Renal pelvis (tissue), 4 donors: ENCODE results near the gene CDC42BPB. TPM values are rescaled to one million over a fixed set of nuclear protein-coding genes. Genes with fewer than 3 reads are reported as not detected.
"Not testable (repeated sequence)": the region's sequence is repeated elsewhere in the genome, so short reads cannot be mapped to it uniquely, and the experiment has no call there.

ENCODE experiments used
- DNase-seq: peaks from one replicate; pipeline ENCODE4 v3.0.0-alpha.2; 2013
- polyA plus RNA-seq, 3 donors: library from polyadenylated mRNA; unstranded; fragments of 120-200 nt; gene quantifications; one replicate each; pipeline ENCODE4 v1.2.1, GENCODE V29; 2013; ENCODE audit not compliant: insufficient read length in 3 of 3

The CDC42BPB gene
- polyA plus RNA-seq, 3 donors = 78.6 to 93.7 (median 90.9) TPM

- no peak for DNase-seq
These were observed 155.3 kb downstream of the CDC42BPB start for GRCh38 chr14:102902086-102902485.

DNA sequence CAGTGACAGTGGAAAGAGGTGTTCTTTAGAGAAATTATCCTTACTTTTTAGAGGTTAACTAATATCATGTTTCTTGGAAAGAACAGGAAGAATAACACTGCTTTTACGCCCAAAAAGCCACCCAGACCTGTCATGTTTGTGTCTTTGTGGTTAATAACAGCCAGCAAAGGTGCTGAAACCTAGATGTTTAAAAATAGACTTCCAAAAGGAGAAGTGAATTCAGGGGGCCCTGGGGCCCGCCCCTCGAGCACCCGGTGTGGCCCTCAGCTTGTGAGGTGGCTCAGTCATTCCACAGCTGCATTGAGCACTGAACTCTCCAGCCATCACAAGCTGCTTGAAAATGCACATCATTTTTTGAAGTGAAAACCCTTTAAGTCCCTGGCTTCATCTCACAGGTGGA is 155.7 kb downstream of the CDC42BPB start:
- no peak for DNase-seq

GRCh38 chr14:102900631-102901571 is 156.4 kb downstream of the CDC42BPB start:
- no peak for DNase-seq

DNA sequence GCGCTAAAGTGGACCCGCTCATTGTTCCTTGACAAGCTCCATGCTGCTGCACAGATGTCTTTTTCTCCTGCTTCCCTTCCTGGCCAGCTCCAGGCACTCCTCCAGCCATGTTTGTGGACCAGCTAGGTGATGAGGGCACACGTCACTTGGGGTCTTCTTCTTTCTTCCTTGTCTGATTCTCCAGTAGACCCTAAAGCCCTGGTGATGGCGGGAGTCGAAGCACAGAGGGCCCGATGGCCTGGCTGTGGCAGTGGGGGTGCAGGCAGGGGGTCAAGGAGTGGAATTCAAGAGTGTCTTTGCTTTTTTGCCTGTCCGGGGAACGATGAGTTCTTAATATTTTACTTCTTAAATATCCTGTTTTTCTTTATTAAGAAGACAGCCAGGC is 157.8 kb downstream of the CDC42BPB start:
- DNase-seq = no peak

DNA sequence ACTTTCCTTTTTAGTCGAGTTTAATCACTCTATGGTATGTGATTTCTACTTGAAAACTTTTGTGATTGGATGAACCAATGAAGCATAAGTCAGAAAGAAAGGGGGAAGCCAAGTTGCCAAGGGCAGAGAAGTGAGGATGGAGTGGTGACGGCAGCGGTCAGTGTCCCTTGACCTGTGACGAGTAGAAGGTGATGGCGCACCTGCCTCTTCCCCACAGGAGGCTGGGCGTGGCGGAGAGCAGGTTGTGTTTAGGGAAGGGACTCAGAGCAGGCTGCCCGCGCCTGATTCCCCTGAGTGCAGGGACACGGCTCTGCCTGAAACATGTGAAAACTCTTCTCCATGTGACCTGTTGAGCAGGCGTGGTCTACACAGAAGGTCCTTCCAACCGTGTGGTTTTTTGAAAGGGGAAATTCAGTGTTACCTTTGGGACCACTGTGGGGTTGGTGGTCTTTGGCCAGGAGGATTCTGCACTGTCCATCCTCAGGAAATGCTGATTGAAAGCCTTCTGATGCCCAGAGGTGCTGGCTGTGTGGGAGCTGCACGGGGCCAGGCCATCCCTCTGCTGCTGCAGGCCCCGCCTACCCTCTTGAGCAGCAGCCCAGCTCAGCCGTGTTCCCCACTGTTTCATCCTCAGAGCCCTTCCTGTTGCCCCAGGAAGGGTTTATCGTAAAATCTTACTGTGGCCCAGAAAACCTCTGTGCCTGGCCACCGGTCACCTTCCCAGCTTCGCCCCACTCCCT is 158.4 kb downstream of the CDC42BPB start:
- DNase-seq = no peak

DNA sequence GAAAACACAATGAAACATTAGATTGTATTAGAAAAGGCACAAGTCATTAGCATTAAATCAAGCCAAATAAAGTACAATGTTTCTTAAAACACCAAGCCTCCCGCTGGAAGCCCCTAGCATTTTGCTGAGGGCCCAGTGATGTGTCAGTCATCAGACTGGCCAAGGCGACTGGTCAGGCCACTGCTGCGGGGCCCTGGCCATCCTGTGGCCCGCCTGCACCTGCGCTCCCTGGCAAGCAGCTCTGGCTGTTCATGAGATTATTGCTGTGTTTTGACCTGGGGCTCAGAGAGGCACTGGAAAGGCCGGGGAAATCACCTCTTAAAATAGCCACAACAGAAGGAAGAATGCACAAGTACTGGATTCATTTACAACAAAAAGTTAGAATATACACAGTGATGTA is 159.1 kb downstream of the CDC42BPB start:
- no peak for DNase-seq

DNA sequence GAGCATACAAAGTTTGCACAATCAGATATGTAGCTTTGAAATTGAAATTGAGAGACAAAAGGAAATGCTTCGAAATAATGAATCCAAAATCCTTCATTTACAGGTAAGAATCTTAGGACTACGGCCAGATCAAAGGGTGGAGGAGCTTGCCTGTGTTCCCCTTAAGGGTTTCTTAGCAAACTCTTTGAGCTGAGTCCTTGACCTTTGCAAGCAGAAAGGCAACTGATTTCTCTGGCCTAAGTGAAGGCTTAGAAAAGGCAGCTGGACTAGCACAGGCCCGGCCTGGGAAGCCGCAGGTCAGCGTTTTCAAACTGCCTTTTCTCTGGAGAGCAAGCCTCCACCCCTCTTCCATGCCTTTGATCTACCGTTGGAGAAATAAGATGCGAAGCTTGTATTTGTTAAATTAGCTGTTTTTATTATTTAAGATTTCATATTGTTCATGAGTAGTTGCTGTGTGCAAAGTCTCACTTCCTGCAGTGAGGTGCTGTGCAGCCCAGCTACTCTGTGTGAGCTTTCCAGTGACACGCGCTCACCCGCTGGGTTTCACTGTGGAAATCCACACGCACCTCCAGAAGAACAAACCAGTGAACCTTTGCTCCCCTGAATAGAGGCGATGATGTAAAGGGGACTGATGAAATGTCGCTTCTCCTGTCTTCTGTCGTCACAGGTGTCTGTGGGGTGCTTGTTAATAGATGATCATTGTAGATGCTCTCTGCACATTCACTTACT is 159.9 kb downstream of the CDC42BPB start:
- no peak for DNase-seq

DNA sequence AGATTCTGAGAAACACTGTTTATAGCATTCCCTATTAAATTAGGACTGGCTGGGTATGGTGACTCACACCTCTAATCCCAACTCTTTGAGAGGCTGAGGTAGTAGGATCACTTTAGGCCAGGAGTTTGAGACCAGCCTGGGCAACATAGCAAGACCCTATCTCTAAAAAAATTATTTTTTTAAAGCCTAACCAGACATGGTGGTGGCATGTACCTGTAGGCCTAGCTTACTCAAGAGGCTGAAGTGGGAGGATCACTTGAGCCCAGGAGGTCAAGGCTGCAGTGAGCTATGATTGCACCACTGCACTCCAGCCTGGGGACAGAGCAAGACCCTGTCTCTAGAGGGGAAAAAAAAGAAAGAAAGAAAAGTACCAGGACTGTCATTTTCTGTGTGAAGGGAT is 160.6 kb downstream of the CDC42BPB start:
- DNase-seq = not testable (repeated sequence)

DNA sequence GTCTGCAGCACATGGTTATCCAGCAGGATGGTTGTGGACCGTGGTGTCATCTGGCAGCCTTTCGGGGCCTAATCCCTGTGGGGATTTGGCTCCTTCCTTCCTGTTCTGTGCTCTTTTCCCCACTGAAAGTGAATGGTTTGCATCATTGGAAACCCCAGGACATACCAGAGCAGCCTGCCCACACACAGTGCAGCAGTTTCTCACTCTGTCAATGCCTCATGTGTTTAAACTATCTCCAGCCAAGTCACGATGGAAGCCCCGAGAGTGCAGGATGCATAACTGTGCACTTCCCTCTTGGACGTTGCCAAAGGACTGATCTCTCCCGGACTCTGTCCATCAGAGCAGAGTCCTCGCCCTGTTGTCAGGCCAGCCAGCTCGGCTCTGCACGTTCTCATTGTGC is 163.9 kb downstream of the CDC42BPB start:
- peak; percentile 10 for DNase-seq

- DNase-seq = no peak
These were observed 164.7 kb downstream of the CDC42BPB start for GRCh38 chr14:102892651-102893050.

GRCh38 chr14:102891556-102891955 is 165.8 kb downstream of the CDC42BPB start:
- no peak for DNase-seq

DNA sequence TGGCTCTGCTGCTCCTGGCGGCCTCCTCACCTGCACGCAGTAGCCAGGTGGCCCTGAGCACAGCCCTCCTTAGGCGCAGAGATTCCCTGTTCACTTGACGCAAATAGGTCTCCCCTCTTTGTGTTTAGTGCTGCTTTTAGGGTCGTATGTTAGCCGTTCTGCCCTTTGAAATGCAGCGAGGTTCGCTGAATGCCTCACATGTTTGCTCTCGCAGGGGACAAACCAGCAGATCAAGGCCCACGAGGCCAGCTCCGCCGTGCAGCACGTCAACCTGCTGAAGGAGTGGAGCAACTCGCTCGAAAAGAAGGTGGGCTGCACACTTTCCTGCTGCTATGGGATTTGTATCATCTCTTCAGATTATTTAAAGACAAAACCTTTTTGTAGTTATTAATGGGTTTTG is 166.2 kb downstream of the CDC42BPB start:
- DNase-seq = no peak

DNA sequence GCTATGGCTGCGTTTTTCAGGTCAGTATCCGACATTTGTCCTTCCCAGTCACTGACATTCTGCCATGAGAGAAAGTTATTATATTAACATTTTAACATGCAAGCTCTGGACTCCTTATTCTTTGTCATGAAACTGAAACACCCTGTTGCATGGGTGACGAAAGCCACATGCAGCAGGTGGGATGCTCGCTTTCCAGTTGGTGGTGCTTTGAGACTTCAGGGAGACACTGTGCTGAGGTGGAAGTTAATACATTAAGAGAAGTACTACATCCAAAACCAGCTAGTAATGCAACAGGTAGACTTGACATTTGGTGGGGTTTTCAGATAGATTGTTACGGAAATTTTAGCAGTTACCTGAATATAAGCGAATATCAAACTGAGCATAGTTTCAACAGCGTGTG is 167.7 kb downstream of the CDC42BPB start:
- DNase-seq = no peak

DNA sequence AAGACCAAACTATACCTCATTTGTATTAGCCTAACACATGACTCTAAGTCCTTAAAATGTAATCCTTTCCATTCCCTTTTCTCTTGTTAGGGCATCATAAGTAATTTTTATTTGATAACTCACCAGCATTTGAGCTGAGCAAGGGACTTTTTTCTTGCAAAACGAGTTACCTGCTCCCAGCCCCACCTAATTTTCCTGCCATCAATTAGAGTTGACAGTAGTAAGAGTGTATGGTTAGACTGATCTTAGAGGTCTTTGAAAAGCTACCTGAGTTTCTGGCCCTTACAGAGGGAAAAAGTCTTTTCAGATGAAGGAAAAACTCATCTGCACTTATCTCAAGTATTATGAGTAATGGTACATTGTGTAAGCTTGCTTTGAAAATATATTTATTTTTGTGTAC is 168.6 kb downstream of the CDC42BPB start:
- no peak for DNase-seq

DNA sequence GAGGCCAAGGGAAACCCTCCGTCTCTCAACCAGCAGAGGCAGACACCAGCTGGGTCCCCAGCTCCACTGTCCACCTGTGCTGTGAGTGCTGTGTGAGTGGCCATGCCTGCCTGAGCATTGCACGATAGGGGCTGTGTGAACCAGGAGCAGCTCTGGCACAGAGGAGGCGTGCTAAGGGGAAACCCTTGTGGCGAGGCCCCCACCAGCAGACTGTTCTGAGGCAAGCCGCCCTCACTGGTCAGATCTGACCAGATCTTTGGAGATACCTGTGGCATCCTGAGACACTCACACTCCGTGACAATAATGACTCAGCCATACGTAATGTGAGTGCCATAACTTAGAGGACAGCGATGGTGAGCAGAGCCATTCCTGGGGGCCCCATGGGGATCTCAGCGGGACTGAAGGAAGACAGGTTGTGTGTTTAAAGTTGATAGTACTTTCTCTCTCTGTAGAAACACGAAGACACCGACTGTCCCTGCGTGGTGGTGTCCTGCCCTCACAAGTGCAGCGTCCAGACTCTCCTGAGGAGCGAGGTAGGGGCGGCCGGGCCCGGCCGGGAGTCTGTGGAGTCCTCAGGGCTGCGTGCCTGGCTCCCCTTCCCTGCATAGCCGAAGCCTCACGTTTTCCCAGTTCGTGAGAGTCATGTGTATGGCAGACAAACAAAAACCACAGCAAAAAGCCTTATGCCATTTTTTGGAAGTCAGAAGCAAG is 171.5 kb downstream of the CDC42BPB start:
- no peak for DNase-seq

DNA sequence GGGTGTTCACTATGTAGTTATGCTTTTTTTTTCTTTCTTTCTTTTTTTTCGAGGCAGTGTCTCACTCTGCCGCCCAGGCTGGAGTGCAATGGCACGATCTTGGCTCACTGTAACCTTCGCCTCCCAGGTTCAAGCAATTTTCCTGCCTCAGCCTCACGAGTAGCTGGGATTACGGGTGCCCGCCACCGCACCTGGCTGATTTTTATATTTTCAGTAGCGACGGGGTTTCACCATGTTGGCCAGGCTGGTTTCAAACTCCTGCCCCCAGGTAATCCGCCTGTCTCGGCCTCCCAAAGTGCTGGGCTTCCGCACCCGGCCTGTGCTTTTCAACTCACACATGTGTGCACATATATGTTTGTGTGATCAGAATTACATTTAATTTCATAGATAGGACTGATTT is 173.8 kb downstream of the CDC42BPB start:
- DNase-seq = no peak

DNA sequence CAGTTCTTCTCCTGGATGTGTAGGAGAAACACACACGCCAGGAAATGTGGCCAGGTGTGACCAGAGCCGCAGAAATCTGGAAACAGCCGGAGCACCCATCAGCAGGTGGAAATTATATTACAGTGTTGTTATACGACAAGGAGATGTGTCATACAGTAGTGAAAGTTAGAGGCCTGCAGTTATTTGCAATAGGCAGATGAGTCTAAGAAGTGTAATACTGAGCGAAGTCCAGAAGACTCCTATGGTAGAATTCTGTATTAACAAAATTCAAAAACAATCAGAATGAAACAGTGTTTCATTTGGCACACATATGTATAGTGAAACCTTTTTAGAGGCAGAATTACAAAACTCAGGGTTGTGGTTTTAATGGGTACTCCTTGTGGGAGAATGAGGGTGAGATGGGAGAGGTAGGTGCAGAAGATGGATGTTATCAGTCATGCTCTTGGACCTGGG is 174.2 kb downstream of the CDC42BPB start:
- DNase-seq = no peak
